GM19468 (cell line): ENCODE results near the gene SIGLEC10.

Experiments
- ATAC-seq: cut with Tn5 transposase; IDR thresholded peaks from one replicate; pipeline ENCODE4 v1.9.1; 2021; ENCODE audit warnings: mild to moderate bottlenecking, moderate library complexity, moderate number of reproducible peaks; ENCODE audit not compliant: unreplicated experiment; ENCODE audit errors: extremely low read depth

The SIGLEC10 gene

GRCh38 chr19:51396175-51396574, 21.3 kb downstream of the SIGLEC10 start:
- no peak for ATAC-seq

DNA sequence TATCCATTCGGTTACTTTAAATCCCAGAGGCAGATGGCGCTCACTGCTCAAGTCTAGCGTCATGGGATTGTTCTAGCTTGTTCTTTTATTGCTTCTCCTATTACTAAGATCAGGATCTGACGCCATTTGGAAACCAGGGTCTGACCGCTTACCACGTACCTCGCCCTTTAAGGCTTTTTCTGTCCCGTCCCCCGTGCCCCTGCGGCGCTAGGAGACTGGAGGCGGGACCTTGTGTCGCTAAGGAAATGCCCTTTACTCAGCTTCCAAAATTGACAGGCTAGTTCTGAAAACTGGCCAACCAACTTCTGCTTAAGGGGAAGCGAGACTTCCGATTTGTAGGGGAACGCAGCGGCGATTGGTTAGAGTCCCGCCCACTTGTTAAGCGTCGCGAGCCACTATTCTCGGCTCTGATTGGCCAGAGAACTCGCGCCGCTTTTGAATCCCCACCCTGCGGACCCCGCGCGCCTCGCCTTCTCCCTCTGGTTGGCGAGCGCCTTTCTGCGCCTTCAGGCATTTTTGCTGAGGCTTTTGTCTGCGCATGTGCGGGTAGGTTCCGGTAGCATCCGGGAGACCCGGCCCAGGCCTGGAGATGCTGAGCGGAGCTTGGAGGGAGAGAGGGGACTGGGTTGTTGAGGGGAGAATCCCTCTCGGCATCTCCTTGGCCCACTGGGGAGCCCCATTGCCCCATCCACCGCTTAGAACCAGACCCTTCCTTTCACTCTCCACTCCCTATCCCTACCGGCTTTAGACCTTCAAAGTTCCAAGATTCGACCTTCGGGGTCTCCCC, 23.2 kb downstream of the SIGLEC10 start:
- peak; percentile 87 for ATAC-seq

DNA sequence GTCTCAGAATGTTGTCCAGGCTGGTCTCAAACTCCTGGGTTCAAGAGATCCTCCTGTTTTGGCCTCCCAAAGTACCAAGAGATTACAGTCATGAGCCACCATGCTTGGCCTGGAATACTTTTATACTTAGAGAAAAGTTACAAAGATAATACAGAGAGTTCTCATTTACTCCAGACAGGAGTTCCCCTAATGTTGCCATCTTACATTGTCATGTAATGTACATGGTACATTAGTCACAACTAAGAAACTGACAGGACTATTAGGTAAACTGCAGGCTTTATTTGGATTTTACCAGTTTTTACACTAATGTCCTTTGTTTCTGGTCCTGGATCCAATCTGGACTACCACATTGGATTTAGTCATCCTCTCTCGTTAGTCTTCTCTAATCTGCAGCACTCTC, 24.7 kb downstream of the SIGLEC10 start:
- no peak for ATAC-seq

DNA sequence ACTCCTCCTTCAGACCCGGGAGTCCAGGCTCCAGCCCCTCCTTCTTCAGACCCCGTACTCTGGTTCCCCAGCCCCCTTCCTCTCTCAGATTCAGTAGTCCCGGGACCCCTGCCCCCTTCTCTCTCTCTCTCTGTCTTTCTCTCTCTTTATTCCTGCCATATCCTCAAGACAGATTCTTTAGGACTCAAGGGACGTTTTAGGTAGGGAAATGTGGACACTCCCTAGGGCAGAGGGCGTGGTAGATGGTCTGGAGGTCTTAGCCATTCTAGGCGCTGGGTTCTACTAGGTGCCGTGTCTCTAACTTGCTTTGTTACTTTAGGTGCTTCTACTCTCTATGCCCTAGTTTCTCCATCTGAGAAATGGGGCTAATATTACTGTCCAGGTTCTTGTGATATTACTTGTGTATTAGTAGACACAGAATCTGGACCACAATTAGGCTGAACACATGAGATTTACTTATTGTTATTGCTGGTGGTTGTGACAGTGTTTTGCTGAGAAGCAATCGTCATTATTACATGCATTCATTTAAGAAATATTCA, 26.3 kb downstream of the SIGLEC10 start:
- ATAC-seq = no peak

DNA sequence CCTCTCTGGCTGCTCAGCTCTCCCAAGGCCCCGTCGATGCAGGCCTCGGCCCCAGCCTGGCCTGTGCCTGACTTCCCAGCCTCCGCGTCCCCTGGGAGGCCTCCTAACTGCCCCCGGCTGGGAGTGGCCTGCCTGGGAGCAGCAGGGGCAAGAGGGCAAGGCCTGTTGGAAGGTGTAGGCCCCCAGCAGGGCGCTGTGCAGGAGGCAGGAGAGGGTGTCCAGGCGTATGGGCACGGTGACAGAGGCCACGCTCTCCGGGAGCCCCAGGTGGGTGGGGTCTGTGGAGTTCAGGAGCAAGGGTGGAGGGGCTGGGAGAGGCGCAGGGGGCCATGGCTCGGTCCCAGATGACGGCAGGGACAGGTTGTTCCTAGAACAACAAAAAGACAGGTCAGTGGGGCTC, 28.3 kb downstream of the SIGLEC10 start:
- no peak for ATAC-seq

DNA sequence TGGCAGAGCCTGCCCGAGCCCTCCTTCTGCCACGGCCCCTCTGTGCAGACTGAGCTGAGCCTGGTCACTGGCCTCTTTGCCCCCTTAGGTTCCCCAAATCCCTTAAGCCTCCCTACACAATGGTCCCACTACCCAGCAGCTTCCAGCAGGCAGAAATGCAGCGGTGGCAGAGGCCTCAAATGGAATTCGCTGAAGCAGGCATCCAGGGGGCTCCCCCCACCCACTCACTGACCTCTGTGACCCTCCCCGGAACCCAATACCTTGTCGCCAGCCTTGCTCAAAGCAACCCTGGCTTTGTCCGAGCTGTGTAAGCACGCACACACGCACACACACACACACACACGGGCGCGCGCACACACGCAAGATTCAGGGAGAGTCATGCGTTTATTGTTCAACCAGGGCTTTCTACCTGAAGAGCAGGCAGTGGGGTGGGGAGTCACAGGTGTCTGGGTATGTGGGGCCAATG, 29.5 kb downstream of the SIGLEC10 start, which contains the start of gene LIM2:
Gene LIM2, minus strand, starts transcription at position 51 of the 466 bp plus-strand sequence. CDS start 531 bp downstream, outside the sequence.
- no peak for ATAC-seq

DNA sequence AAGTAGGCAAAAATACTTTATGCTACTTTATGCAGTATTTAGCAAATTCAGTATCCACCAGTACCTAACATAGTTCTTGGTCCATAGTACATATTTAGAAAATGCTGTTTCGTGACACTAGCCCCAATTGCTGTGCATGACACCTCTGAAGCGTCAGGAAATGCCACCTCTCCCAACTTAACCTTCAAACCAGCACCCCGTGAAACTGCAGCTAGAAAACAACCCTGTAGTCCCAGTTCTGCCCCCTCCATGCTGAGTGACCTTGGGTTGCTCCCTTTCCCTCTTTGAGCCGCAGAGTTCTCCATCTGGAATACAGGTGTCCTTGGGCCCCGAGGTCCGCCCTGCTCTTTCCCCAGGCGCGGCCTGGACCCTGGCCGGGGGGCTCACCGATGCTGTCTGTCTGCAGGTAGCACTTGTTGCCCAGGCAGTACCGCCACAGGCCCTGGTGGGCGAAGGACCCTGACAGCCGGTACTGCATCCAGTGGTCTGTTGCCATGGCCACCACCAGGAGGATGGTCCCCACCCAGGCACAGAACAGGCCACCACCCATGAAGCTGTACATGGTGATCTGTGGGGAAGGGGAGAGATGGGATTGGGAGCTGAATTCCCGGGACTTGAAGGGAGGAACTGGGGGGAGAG, 30.4 kb downstream of the SIGLEC10 start:
- no peak for ATAC-seq

GRCh38 chr19:51382004-51382403, 35.4 kb downstream of the SIGLEC10 start:
- ATAC-seq = no peak

- no peak for ATAC-seq
Measured at GRCh38 chr19:51380379-51380778, 37.1 kb downstream of the SIGLEC10 start.

DNA sequence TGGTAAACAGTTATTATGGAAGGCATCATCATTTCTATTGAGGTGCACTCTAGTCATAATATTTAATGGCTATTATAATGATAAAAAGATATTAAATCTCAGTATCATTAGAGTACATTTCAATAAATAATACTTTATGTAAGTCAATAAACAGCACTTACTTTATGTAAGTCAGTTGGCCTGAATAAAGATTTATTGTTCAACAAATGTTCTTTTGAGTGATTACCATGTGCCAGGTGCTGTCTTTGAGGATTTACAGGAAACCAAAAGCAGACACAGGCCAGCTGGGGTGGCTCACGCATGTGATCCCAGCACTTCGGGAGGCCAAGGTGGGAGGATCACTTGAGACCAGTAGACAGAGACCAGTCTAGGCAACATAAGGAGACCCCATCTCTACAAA, 40.0 kb downstream of the SIGLEC10 start:
- ATAC-seq = no peak

GRCh38 chr19:51375504-51376221, 41.8 kb downstream of the SIGLEC10 start:
- no peak for ATAC-seq

DNA sequence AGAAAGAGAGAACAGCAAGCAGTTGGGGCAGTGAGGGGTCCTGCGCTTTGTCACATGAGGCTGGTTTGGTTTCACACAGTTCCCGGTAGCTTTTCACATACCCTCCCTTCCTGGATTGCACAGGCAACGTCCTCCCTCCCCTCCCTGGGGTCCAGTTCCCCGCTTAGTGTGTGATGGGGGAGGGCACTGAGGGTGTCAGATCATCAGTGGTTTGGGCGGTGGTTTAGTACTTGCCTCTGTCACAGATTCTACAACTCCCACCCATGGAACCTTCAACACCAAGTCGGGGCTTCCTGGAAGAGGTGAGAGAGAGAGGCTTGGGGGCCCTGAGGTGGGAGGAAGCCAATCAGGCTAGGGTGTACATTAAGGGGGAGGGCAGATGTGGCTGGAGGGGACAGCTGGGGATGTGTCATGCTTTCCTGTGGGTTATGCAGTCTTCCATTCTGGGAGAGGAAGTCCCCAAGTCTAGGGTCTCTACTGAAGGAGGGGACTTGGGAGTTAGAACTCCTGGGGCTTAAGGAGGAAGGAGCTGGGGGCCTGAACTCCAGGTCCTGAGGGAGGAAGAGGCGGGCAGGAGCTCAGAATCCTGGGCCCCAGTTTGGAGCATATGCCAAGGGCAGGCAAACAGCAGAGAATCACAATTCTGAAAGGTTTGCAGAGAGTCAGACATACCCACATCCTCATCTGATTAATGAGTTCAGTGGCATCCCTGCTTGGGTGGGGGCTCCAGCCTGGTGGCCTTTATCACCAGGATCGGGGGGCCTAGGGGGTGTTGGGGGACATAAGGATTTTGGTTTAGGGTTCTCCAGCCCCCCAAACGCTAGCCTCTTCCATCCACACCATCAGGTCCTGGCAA, 44.6 kb downstream of the SIGLEC10 start, which contains the start of gene NKG7:
Gene NKG7, minus strand, starts transcription at position 6 of the 856 bp plus-strand sequence. CDS start 119 bp downstream, outside the sequence.
- ATAC-seq = no peak

DNA sequence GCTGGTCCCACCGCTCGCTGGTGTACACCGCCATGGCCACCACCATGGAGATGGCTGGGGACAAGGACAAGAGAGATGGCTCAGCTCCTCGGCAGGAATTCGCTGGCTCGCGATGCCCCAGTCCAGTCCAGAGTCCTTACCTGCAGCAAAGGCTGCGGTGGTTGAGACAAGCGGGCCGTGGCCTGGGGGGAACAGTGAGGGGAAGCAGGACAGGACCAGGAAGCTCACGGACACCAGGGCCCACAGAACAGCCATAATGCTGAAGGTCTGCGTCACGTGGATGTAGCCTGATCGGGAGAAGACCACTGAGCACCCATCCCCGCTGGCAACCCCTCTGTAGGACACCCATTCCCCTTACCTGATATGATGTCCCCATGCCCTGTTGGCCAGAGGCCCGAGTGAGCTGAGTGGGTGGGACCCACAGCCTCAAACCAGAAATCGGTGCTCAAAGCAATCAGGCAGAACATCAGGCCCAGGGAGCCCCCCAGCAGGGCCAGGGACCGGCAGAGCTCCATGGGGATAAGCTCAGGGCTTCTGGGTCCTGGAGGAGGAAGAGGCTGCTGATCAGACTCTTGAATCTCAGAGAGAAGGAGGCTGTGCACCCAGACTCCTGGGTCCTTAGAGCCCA, 45.3 kb downstream of the SIGLEC10 start:
- no peak for ATAC-seq

DNA sequence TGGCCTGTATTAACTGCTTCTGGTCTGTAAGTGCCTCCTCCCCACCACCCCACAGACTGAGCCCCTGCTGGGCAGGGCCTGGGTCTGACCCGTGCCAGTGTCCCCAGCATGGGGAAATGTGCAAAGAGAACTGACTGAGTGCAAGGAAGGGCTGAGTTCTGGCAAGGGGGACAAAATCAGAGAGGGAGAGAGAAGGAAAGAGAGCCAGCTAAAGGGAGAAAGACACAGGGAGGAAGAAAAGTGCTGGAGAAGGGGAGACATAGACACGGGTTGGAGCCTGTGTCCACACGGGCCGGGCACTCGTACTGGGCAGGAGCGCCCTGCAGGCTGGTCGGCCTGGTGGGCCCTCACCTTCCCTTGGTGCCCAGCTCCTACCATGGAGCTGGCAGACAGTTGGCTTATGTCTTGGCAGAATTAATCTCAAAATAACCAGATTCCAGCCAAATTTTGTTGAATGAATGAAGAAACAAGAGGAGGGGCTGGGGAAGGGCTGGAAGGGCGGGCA, 46.2 kb downstream of the SIGLEC10 start:
- no peak for ATAC-seq

DNA sequence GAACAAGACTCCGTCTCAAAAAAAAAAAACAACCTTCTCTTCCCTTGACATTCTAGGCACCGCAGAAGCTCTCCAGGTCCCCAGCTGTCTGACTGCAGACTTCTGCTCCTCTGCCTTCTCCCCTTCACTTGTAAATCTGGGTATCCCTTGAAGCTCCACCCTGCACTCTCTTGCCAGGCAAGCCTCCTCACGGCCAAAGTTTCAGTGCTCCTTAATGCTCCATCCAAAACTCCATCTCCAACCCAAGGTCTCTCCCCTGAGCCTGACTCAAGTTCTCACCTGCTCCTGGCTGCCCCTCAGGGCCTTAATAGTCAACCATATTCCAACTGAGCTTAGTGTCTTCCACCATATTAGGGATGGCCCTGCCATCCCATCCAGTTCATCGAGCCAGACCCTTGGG, 47.2 kb downstream of the SIGLEC10 start:
- ATAC-seq = no peak

GRCh38 chr19:51368366-51369282, 48.8 kb downstream of the SIGLEC10 start, which contains the start of gene CLDND2:
Gene CLDND2 (minus strand): TSS chr19:51369003. CDS start chr19:51368577, 426 bp downstream.
- ATAC-seq = no peak

- peak; percentile 51 for ATAC-seq
Measured at GRCh38 chr19:51367565-51368365, 49.7 kb downstream of the SIGLEC10 start.
